HL-60/S4 (cell line): Measurements from ENCODE around the gene WASF1.
"Not testable (repeated sequence)": the region's sequence is repeated elsewhere in the genome, so short reads cannot be mapped to it uniquely, and the experiment has no call there.

Source experiments
- in situ Hi-C: fragments of 300-500 bp; cut with MboI; formaldehyde crosslinking; loops from 2 replicates; pipeline ENCODE4 v1.14.3; 2022; ENCODE audit warnings: low sequenced_read_pairs

The WASF1 gene

GRCh38 chr6:110178626-110179405 is 654 bp downstream of the WASF1 start:
- in situ Hi-C loops: no loop called here

DNA sequence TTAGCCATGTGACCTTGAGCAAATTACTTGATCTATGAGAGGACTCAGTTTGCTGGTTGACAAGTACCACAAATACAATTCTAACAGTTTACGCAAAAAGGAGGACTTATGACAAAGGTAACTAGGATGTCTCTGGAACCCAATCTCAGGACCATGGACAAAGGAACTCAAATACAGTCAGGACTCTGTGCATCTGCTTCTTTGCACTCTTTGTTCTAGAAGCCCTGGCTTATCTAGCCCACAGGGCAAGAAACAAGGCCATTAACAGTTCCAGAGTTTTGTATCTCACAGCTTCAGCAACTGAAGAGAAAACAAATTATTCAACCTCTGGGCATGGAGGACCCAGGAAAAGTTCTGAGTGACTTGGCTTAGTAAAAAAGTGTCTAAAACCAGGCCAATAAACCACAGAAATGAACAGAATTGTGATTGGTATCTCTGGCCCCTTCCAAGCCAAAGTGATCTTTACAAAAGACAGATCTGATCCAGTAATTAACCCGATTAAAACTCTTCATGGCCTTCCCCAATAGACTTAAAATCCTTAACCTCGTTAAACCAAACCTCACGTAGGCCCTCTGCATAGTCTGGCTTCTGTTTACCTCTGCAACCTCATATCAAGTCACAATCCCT is 5.9 kb downstream of the WASF1 start:
- in situ Hi-C loops: no loop called here

DNA sequence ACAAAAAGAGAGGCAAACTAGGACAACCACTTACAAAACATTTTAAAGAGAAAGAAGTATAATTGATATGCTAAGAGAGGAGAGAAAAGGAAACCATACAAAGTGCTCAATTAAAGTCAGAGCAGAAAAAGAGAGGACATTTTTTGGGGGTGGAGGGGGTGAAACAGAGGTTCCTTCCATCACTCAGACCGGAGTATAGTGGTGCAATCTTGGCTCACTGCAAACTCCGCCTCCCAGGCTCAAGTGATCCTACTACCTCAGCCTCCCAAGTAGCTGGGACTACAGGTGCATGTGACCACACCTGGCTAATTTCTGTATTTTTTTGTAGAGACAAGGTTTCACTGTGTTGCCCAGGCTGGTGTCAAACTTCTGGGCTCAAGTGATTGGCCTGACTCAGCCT is 9.4 kb downstream of the WASF1 start:
- in situ Hi-C loops: no loop called here

- in situ Hi-C loops: no loop called here
These were observed 21.0 kb downstream of the WASF1 start for GRCh38 chr6:110158479-110158878.

- in situ Hi-C loops: no loop called here
These were observed 31.6 kb downstream of the WASF1 start for GRCh38 chr6:110147870-110148269.

GRCh38 chr6:110140650-110141049 is 38.8 kb downstream of the WASF1 start:
- in situ Hi-C loops: no loop called here

DNA sequence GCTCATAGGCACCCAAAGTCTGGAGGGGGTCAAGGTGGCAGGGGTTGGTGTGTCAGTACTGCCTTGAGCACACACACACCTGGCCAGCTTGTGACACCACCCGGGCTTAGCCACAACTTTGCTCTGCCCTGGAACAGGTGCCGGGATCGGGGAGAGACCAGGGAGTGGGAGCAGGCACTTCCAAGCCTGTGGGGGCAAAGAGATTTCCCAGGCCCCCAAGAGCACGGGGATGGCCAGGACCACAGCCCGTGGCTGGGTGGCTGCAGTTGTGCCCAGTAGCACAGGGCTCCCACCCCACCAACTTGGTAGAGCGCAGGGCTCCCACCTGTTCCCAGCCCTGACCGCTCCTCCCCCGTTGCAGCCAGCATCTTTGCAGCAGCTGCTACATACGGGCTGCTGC is 40.4 kb downstream of the WASF1 start:
- in situ Hi-C loops: no loop called here

- in situ Hi-C loops: no loop called here
These were observed 41.3 kb downstream of the WASF1 start for GRCh38 chr6:110137924-110138887.

DNA sequence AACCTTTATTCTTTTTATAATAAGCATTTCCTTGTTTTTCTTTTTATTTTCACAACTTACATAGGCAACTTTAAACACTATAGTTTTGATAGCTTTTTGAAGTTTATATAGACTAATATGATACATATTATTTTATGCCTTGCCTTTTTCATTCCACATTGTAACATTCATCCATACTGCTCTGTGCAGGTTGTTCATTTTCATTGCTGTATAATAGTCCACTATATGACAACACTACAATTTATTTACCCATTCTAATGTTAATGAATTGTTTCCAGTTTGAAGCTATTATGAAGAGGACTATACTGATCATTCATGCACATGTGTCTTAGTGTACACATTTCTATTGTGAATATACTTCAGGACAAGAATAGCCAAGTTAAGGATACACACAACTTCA is 49.1 kb downstream of the WASF1 start:
- in situ Hi-C loops: no loop called here

- in situ Hi-C loops: no loop called here
These were observed 51.1 kb downstream of the WASF1 start for GRCh38 chr6:110128418-110128817.

GRCh38 chr6:110125361-110125760 is 54.1 kb downstream of the WASF1 start:
- in situ Hi-C loops: no loop called here

- in situ Hi-C loops: not testable (repeated sequence)
These were observed 57.8 kb downstream of the WASF1 start for GRCh38 chr6:110121655-110122054.

DNA sequence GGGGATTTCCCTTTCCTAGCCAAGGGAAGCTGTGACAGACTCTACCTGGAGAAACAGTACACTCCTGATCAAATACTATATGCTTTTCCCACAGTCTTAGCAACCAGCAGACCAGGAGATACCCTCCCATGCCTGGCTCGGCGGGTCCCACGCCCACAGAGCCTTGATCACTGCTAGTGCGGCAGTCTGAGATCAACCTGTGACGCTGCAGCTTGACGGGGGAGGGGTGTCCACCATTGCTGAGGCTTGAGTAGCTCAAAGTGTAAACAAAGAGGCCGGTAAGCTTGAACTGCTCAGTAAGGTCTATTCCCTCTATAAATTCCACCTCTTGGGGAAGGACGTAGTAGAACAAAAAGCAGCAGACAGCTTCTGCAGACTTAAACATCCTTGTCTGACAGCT is 63.2 kb downstream of the WASF1 start:
- in situ Hi-C loops: no loop called here

DNA sequence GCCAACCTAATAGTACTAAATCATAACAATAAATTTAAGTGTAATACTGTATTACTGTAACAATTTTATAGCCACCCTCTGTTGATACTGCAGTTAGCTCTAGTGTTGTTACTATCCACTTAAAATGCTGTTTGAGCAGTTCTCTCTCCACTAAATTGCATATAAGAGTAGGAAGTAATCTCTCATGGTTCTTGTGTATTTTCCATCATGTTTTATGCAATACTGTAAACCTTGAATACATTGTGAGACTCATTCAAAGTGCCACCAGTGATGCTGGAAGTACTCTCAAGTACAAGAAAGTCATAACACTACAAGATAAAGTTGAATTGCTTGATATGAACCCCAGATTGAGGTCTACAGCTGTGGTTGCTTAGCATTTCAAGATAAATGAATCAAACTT is 65.5 kb downstream of the WASF1 start:
- in situ Hi-C loops: no loop called here

DNA sequence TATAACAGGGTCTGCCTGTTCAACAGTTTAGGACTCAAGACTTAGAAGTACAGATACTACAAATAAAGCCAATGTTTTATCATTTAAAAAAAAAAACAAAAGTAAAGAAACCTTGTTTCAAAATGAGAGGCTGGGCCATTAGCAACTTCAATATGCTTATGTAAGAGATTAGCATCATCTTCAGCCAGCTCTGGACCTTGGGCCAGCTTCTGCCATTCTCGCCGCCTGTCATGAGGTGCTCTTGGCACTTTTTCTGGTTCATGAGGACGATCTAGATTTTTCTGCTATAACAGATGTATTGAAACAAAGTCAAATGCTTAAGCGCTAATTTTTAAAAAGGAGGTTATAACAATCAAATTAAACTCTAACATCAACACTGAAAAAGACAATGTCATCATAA is 74.2 kb downstream of the WASF1 start:
- in situ Hi-C loops: no loop called here

DNA sequence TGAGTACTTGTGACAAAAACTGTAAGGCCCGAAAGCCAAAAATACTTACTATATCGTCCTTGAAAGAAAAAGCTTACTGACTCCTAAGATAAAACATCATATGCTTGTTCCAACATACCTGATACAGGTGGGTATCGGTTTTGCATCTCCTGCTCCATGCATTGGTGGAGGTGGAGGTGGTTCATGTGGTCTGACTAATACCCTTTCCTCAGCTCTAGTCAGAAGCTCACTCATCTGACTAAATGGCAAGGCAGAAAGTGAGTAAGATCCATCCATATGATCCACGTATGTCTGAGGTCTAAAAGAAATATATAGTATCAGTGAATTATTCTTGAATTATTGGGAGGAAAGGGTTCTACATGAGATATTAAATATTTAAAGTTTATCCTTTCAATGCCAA is 76.2 kb downstream of the WASF1 start:
- in situ Hi-C loops: no loop called here

DNA sequence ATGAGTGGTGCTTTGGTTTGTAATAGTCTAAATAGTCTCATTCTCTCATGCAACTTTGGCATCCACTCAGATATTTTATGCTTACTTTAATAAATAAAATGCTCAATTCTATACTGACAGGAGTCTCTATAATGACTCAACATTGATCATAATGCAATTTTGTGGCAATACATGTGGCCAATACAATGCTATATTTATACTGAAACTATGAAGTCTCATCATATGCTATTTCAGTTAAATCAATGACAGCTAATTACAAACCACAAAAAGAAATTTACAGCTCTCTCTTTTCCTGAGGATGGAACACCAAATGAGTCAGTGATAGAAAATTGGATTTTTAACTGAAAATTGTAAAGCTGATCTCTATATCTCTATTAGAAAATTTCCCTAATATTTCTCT is 77.1 kb downstream of the WASF1 start:
- in situ Hi-C loops: no loop called here

- in situ Hi-C loops: no loop called here
These were observed 77.6 kb downstream of the WASF1 start for GRCh38 chr6:110101885-110102284.

DNA sequence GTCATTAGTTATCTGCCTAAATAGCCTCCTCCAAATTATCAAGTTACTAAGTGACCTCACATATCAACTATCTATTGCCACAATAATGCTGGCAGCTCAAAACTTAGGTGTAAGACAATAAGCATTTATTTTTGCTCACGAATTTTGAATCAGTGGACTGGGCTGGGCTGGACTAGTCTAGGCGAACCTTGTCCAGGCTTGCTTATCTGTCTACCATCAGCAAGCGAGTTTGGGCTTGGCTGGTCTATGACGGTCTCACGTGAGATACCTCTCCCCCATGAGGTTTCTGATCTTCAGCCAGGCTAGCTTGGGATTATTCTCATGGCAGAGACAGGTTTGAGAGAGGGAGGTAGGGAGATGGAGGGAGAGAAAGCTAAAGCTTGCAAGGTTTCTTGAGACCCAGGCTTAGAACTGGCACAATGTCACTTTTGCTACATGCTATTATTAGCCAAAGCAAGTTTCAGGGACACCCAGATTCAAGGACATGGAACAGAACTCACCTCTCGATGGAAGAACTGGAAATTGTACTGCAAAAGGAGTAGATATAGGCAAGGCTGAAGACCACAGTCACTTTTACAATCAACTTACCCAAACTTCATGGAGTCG is 80.9 kb downstream of the WASF1 start:
- in situ Hi-C loops: no loop called here

DNA sequence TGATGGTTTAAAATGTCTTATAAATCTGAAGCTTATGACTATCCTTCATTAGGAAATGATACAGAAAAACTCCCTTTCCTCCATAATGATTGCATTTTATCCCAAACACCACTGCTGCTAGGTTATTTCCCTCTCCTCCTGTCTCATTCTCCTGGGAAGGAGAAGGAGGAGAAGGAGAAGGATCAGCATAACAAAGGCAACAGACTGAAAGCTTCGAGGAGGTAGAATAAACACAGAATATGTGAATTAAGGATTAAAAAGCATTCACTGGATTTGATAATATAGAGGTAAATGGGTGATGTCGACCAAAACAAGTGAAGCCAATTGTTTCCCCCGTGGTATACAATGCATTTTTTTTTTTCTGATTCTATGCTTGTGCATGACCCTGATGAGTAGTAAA is 82.0 kb downstream of the WASF1 start:
- in situ Hi-C loops: no loop called here

GRCh38 chr6:110095935-110096334 is 83.5 kb downstream of the WASF1 start:
- in situ Hi-C loops: no loop called here
